HG02763 (cell line): ENCODE data around the gene TUBA3D.
"Not testable (repeated sequence)": the region's sequence is repeated elsewhere in the genome, so short reads cannot be mapped to it uniquely, and the experiment has no call there.

Source experiments
- ATAC-seq: cut with Tn5 transposase; IDR thresholded peaks from one replicate; pipeline ENCODE4 v1.9.1; 2021; ENCODE audit warnings: mild to moderate bottlenecking, moderate library complexity; ENCODE audit not compliant: unreplicated experiment

TUBA3D gene

DNA sequence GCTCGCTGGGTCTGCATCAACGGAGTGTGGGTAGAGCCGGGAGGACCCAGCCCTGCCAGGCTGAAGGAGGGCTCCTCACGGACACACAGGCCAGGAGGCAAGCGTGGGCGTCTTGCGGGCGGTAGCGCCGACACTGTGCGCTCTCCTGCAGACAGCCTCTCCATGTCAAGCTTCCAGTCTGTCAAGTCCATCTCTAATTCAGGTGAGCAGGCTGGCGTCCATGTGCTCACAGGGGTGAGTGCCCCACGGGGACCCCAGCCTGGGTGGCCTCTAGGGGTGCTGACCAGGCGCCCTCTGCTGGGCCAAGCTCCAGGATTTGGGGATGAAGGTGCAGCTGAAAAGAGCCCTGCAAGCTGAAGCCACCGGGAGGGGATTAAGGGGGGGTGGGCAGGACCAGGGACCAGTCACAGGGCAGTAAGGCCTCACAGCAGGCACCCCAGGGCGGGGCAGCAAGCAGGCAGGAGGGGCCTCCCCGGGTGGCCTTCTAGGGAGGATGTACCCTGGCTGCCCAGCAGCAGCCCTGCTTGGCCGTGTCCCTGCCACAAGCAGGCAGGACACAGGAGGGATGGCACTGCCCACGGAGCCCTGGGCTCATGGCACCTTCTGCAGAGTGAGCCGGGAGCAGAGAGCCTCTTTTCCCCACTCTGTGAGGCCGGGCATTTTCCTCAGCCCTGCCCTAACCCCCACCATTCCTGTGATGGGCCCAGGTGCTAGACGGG, 54.9 kb downstream of the TUBA3D start:
- ATAC-seq: not testable (repeated sequence)

GRCh38 chr2:131531547-131532185, 55.7 kb downstream of the TUBA3D start:
- ATAC-seq: not testable (repeated sequence)
